CD14-positive monocyte (primary cell): ENCODE measurements around the gene EPB41L4B. TPM values are rescaled to one million over a fixed set of nuclear protein-coding genes. Genes with fewer than 3 reads are reported as not detected.

Source experiments
- DNase-seq, 3 donors: peaks; one replicate each; pipeline ENCODE4 v3.0.0-alpha.2; 2011 to 2022
- H2AFZ ChIP-seq: 2 replicates; pipeline ENCODE4 v1.6.0; 2012; ENCODE audit warnings: mild to moderate bottlenecking, low read depth, low read length, inconsistent platforms; ENCODE audit not compliant: insufficient read depth, poor library complexity, severe bottlenecking
- H3K27ac ChIP-seq, 2 donors: 1 replicate in 1 of 2; 2 replicates in 1 of 2; pipeline ENCODE4 v1.5.1; 2012 to 2013; ENCODE audit warnings: low read length in 2 of 2, control low read depth in 1 of 2, inconsistent platforms in 1 of 2, low read depth in 1 of 2, mild to moderate bottlenecking in 1 of 2
- H3K27me3 ChIP-seq, 2 donors: one replicate each; pipeline versions ENCODE4 v1.6.0 to v1.6.1; 2011 to 2013; ENCODE audit warnings: low read length in 2 of 2; ENCODE audit not compliant: control insufficient read depth in 2 of 2, insufficient read depth in 2 of 2
- H3K36me3 ChIP-seq, 2 donors: replicated peaks in 1 of 2; 1 replicate in 1 of 2; 2 replicates in 1 of 2; pipeline versions ENCODE4 v1.5.1 to v1.6.1; 2012 to 2013; ENCODE audit warnings: low read length in 2 of 2, control low read depth in 1 of 2, inconsistent platforms in 1 of 2, mild to moderate bottlenecking in 1 of 2; ENCODE audit not compliant: insufficient read depth in 2 of 2, control insufficient read depth in 1 of 2
- H3K4me1 ChIP-seq, 2 donors: 1 replicate in 1 of 2; 2 replicates in 1 of 2; pipeline versions ENCODE4 v1.5.1 to v1.6.1; 2012 to 2013; ENCODE audit warnings: low read length in 2 of 2, control low read depth in 1 of 2, inconsistent platforms in 1 of 2, mild to moderate bottlenecking in 1 of 2, moderate library complexity in 1 of 2; ENCODE audit not compliant: insufficient read depth in 2 of 2, control insufficient read depth in 1 of 2
- H3K4me2 ChIP-seq: replicated peaks from 2 replicates; pipeline ENCODE3; 2012; ENCODE audit warnings: low read length, moderate library complexity, mild to moderate bottlenecking; ENCODE audit not compliant: poor library complexity, severe bottlenecking; ENCODE audit errors: extremely low read depth
- H3K4me3 ChIP-seq, 3 experiments: fragments of 200-600 bp in 1 of 3; sonication (generic) in 1 of 3; replicated peaks in 1 of 3; 1 replicate in 2 of 3; 2 replicates in 1 of 3; pipeline ENCODE4 v1.5.1; 2011 to 2013; ENCODE audit warnings: low read length in 3 of 3, mild to moderate bottlenecking in 3 of 3, control low read depth in 2 of 3, low read depth in 2 of 3, inconsistent platforms in 1 of 3, moderate library complexity in 1 of 3
- H3K79me2 ChIP-seq: 2 replicates; pipeline ENCODE4 v1.6.0; 2012; ENCODE audit warnings: mild to moderate bottlenecking, control low read depth, inconsistent platforms, low read length, moderate library complexity; ENCODE audit not compliant: insufficient read depth
- H3K9ac ChIP-seq: 2 replicates; pipeline ENCODE4 v1.6.0; 2017; ENCODE audit warnings: low read length, mild to moderate bottlenecking; ENCODE audit not compliant: insufficient read depth, poor library complexity, severe bottlenecking
- H3K9me3 ChIP-seq, 2 donors: replicated peaks in 1 of 2; 1 replicate in 1 of 2; 2 replicates in 1 of 2; pipeline versions ENCODE4 v1.5.1 to v1.6.1; 2012 to 2013; ENCODE audit warnings: low read length in 2 of 2, control low read depth in 1 of 2; ENCODE audit not compliant: control insufficient read depth in 1 of 2, insufficient read depth in 1 of 2
- H4K20me1 ChIP-seq: 2 replicates; pipeline ENCODE4 v1.6.0; 2012; ENCODE audit warnings: mild to moderate bottlenecking, low read length, control low read depth, moderate library complexity; ENCODE audit not compliant: insufficient read depth
- H3K27ac Mint-ChIP-seq, 7 donors: one replicate each; pipeline ENCODE4 v1.8.0; 2020; ENCODE audit warnings: mild to moderate bottlenecking in 7 of 7, mixed read lengths in 7 of 7, moderate library complexity in 6 of 7, inconsistent platforms in 2 of 7
- H3K27me3 Mint-ChIP-seq, 3 donors: one replicate each; pipeline ENCODE4 v1.8.0; 2021 to 2022; ENCODE audit warnings: low read depth in 3 of 3, mild to moderate bottlenecking in 3 of 3, mixed read lengths in 3 of 3, moderate library complexity in 3 of 3, inconsistent platforms in 1 of 3
- H3K36me3 Mint-ChIP-seq, 2 donors: one replicate each; pipeline ENCODE4 v1.8.0; 2020; ENCODE audit warnings: mixed read lengths in 2 of 2, inconsistent platforms in 1 of 2, mild to moderate bottlenecking in 1 of 2
- H3K4me1 Mint-ChIP-seq: one replicate; pipeline ENCODE4 v1.8.0; 2020; ENCODE audit warnings: mild to moderate bottlenecking, mixed read lengths
- H3K4me3 Mint-ChIP-seq, 2 donors: one replicate each; pipeline ENCODE4 v1.8.0; 2020; ENCODE audit warnings: mild to moderate bottlenecking in 2 of 2, mixed read lengths in 2 of 2, moderate library complexity in 1 of 2
- H3K9me3 Mint-ChIP-seq, 7 donors: one replicate each; pipeline ENCODE4 v1.8.0; 2020 to 2022; ENCODE audit warnings: mixed read lengths in 7 of 7, mild to moderate bottlenecking in 6 of 7, moderate library complexity in 6 of 7, inconsistent platforms in 2 of 7
- CTCF ChIP-seq: fragments of 200-600 bp; IDR thresholded peaks from one replicate; pipeline ENCODE4 v1.8.0; 2022; ENCODE audit warnings: antibody characterized with exemption, mild to moderate bottlenecking
- WGBS: methylation state at CpG from one replicate; pipeline ENCODE4 v1.1.5; 2013; ENCODE audit warnings: missing lambda C conversion rate; ENCODE audit not compliant: insufficient coverage; 5-methylcytosine and 5-hydroxymethylcytosine counted together
- intact Hi-C, 2 donors: fragments of 100-400 bp; cut with micrococcal nuclease; formaldehyde crosslinking; loops; one replicate each; pipeline versions ENCODE4 v1.15.0 to v1.15.1; 2023
- polyA plus RNA-seq, 3 donors: library from polyadenylated mRNA; depleted of rRNA in 1 of 3; unstranded in 2 of 3; stranded (reverse) in 1 of 3; fragments of 300-500 nt in 2 of 3; fragments of >200 nt in 1 of 3; fragmentation: Illumina TruSeq in 2 of 3; gene quantifications; 1 replicate in 2 of 3; 2 replicates in 1 of 3; pipeline ENCODE4 v1.2.3, GENCODE V29; 2012 to 2021

EPB41L4B gene
- polyA plus RNA-seq, 3 donors: not detected

- Histone ChIP-seq H3K79me2 (no peaks in the 10 kb centered on the region), H3K9me3 (no peaks in the 10 kb centered on the region), H2AFZ (no peak overlapping the region), H3K27ac (no peak overlapping the region), H3K36me3 (no peaks in the 10 kb centered on the region), H3K9ac (no peak overlapping the region), H4K20me1 (no peaks in the 10 kb centered on the region), H3K4me3 (no peak overlapping the region), H3K4me1 (no peaks in the 10 kb centered on the region), H3K27me3 (peaks cover 0 to 6% of the 10 kb centered on the region in 2 donors), H3K4me2 (no peak overlapping the region)
- DNase-seq: no peak
- TF ChIP-seq CTCF: no peak
- intact Hi-C loops: no loop called here
- no CpG with 5 or more reads among the region's 1 CpG for WGBS
- Mint-ChIP-seq H3K27ac (no peak overlapping the region), H3K9me3 (peaks cover 0 to 5% (median 0%) of the 10 kb centered on the region in 7 donors), H3K4me3 (no peak overlapping the region), H3K27me3 (peaks cover 5 to 20% (median 16%) of the 10 kb centered on the region in 3 donors), H3K4me1 (no peaks in the 10 kb centered on the region), H3K36me3 (no peaks in the 10 kb centered on the region)
Observed at GRCh38 chr9:109205526-109205925, 115.3 kb downstream of the EPB41L4B start.

- no peaks in the 10 kb centered on the region for H3K79me2 ChIP-seq
- no peaks in the 10 kb centered on the region for H3K36me3 ChIP-seq
- no peak overlapping the region for H3K27ac ChIP-seq
- H2AFZ ChIP-seq: no peak overlapping the region
- Mint-ChIP-seq H3K4me3 (no peak overlapping the region), H3K27ac (no peak overlapping the region), H3K9me3 (peaks cover 0 to 5% (median 0%) of the 10 kb centered on the region in 7 donors), H3K36me3 (no peaks in the 10 kb centered on the region), H3K27me3 (peaks cover 6 to 21% (median 14%) of the 10 kb centered on the region in 3 donors), H3K4me1 (no peaks in the 10 kb centered on the region)
- no peak overlapping the region for H3K9ac ChIP-seq
- no peaks in the 10 kb centered on the region for H3K9me3 ChIP-seq
- H3K4me2 ChIP-seq: no peak overlapping the region
- no peak for DNase-seq
- no peaks in the 10 kb centered on the region for H4K20me1 ChIP-seq
- H3K4me1 ChIP-seq: no peaks in the 10 kb centered on the region
- no peak for TF ChIP-seq CTCF
- peaks cover 0 to 6% of the 10 kb centered on the region in 2 donors for H3K27me3 ChIP-seq
- no peak overlapping the region for H3K4me3 ChIP-seq
- intact Hi-C loops: no loop called here
- WGBS: 40% methylated on average over 1 of the region's 4 CpGs
Observed at GRCh38 chr9:109203761-109204360, 117.0 kb downstream of the EPB41L4B start.
